Cardiac muscle cell (in vitro differentiated cells and primary cell): ENCODE data around the gene SLC2A11. TPM values are rescaled to one million over a fixed set of nuclear protein-coding genes. Genes with fewer than 3 reads are reported as not detected.

ENCODE experiments used
- DNase-seq, 2 donors: peaks; one replicate each; pipeline versions ENCODE4 v3.0.0 to v3.0.0-alpha.2; 2010 to 2017; ENCODE audit warnings: low read depth in 1 of 2, low spot score in 1 of 2
- H3K27ac ChIP-seq: fragments of 200-600 bp; sonication (generic); 2 replicates; pipeline ENCODE4 v1.5.1; 2016
- H3K27me3 ChIP-seq: fragments of 200-600 bp; sonication (generic); 2 replicates; pipeline ENCODE4 v1.6.0; 2016; ENCODE audit warnings: control low read depth
- H3K36me3 ChIP-seq: fragments of 200-600 bp; sonication (generic); 2 replicates; pipeline ENCODE4 v1.5.1; 2016; ENCODE audit warnings: control low read depth
- H3K4me1 ChIP-seq: fragments of 200-600 bp; sonication (generic); 2 replicates; pipeline ENCODE4 v1.8.1; 2017; ENCODE audit warnings: low read depth, mild to moderate bottlenecking, mixed run types
- H3K4me3 ChIP-seq: fragments of 200-600 bp; sonication (generic); 2 replicates; pipeline ENCODE4 v1.5.1; 2016; ENCODE audit warnings: mild to moderate bottlenecking
- H3K9me3 ChIP-seq: fragments of 200-600 bp; sonication (generic); 2 replicates; pipeline ENCODE4 v1.5.1; 2017; ENCODE audit warnings: low read depth, mild to moderate bottlenecking, control low read depth
- polyA plus RNA-seq: library from polyadenylated mRNA; unstranded; fragments of >200 nt; fragmentation: Nextera tagmentation; extraction: Ambion mirVana; gene quantifications from 2 replicates; pipeline ENCODE4 v1.2.1, GENCODE V29; 2016
- total RNA-seq: library from RNA; depleted of rRNA; stranded (reverse); fragments of >200 nt; gene quantifications from 2 replicates; pipeline ENCODE4 v1.2.3, GENCODE V29; 2016
- TF ChIP-seq, protein P1 (sequence below): IDR thresholded peaks from 2 replicates; pipeline ENCODE4 v1.5.1; 2012; ENCODE audit warnings: low read depth, mild to moderate bottlenecking, low read length

Gene SLC2A11, protein sequence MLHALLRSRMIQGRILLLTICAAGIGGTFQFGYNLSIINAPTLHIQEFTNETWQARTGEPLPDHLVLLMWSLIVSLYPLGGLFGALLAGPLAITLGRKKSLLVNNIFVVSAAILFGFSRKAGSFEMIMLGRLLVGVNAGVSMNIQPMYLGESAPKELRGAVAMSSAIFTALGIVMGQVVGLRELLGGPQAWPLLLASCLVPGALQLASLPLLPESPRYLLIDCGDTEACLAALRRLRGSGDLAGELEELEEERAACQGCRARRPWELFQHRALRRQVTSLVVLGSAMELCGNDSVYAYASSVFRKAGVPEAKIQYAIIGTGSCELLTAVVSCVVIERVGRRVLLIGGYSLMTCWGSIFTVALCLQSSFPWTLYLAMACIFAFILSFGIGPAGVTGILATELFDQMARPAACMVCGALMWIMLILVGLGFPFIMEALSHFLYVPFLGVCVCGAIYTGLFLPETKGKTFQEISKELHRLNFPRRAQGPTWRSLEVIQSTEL
- total RNA-seq (27.3 and 28.5 TPM in 2 replicates), polyA plus RNA-seq (34.2 and 37.9 TPM in 2 replicates)

DNA sequence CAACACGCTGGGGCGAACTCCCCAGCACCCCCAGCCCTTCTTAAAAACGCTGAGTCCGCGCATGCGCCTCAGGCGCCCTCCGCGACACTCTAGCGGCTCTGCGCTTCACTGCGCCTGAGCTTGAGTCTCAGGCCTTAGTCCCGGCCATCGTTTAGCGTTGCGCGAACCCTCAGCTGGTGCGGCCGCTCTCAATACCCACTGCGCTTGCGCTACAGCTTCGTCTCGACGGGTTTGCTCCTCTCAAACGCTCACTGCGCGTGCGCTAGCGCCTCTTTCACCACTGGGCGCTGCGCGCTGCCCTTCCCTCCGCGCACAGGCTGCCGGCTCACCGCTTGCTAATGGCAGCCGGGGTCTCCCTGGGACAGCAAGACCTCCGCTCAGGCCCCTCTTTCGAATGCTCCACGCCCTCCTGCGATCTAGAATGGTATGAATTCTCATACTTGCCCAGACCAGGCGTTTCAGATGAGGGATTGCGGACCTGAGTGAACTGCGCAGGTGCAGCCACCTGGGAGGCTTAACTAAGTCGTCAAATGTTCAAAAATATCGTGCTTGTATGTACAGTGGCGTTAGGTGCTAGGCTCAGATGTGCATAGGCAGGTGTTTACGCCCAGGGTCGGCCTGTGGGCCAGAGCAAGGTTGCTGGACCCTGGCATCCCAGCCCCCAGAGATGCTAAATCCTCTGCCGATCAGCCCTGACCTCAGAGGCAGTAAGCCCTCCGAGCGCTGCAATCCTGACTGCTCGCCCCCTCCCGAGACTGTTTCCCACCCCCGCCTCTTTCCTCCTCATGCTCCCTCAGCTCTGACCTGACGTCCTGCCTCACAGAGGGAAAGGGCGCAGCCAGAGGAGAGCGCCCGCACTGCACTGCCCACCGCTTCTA is at the start of gene SLC2A11:
TSS of gene SLC2A11 (plus strand) at position 270 of the 878 bp plus-strand sequence. CDS start at position 395, 125 bp downstream.
- Histone ChIP-seq H3K27ac (peak within 1 kb of the TSS; percentile 88), H3K4me3 (peak within 1 kb of the TSS; percentile 45)

DNA sequence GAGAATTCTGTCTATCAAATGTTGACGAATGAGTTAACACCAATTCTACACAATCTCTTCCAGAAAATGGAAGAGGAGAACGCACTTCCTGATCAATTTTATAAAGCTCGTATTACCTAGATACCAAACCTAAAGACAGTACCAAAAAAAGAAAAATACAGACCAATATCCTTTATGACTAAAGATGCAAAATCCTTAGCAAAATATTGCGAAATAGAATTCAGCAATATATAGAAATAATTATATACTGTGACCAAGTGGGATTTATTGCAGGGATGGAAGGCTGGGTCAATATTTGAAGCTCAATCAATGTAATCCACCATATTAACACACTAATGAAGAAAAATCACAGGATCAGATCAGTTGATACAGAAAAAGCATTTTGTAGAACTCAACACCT is 45.3 kb upstream of the SLC2A11 start:
- H3K27ac ChIP-seq = no peak overlapping the region
- H3K9me3 ChIP-seq = no peaks in the 10 kb centered on the region
- DNase-seq = no peak
- H3K36me3 ChIP-seq = peaks cover 37% of the 10 kb centered on the region
- no peak overlapping the region for H3K4me3 ChIP-seq
- H3K4me1 ChIP-seq = no peaks in the 10 kb centered on the region
- TF ChIP-seq, protein P1, sequence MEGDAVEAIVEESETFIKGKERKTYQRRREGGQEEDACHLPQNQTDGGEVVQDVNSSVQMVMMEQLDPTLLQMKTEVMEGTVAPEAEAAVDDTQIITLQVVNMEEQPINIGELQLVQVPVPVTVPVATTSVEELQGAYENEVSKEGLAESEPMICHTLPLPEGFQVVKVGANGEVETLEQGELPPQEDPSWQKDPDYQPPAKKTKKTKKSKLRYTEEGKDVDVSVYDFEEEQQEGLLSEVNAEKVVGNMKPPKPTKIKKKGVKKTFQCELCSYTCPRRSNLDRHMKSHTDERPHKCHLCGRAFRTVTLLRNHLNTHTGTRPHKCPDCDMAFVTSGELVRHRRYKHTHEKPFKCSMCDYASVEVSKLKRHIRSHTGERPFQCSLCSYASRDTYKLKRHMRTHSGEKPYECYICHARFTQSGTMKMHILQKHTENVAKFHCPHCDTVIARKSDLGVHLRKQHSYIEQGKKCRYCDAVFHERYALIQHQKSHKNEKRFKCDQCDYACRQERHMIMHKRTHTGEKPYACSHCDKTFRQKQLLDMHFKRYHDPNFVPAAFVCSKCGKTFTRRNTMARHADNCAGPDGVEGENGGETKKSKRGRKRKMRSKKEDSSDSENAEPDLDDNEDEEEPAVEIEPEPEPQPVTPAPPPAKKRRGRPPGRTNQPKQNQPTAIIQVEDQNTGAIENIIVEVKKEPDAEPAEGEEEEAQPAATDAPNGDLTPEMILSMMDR = no peak
- H3K27me3 ChIP-seq = no peaks in the 10 kb centered on the region

More for the DNA sequence above, at the start of gene SLC2A11:
- DNase-seq = peak; percentile 98 to 100
- Histone ChIP-seq H3K27me3 (no peaks in the 10 kb centered on the region), H3K36me3 (no peaks in the 10 kb centered on the region), H3K9me3 (no peaks in the 10 kb centered on the region), H3K4me1 (peaks cover 15% of the 10 kb centered on the region)
- TF ChIP-seq, protein P1 = no peak

DNA sequence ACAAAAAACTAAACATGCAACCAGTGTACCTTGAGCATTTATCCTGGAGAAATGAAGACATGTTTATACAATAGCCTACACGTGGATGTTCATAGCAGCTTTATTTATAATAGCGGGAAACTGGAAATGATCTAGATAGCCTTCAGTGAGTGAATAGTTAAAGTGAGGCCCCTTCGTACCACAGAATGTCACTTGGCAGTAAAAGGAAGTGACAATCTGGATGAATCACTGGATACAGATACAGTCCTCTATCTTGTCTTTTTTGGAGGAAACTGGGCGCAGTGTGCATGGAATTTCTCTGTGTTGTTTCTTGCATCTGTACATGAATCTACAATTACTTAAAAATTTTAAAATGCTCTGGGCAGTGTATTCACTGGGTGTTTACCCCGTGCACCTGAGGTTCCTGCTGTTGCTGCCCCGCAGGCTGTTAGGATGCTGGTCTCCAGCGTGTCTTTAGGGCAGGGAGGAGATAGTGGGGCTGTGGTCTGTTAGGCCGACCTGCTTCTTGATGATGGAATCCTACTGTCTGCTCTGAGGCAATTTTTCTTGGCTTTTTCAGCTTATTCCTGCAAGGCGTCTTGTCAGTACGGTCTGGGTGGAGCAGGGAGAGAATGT is 42.0 kb upstream of the SLC2A11 start:
- Histone ChIP-seq H3K27ac (no peak overlapping the region), H3K4me3 (no peak overlapping the region), H3K9me3 (no peaks in the 10 kb centered on the region), H3K27me3 (no peaks in the 10 kb centered on the region), H3K4me1 (no peaks in the 10 kb centered on the region), H3K36me3 (peaks cover 48% of the 10 kb centered on the region)
- TF ChIP-seq, protein P1 = no peak
- DNase-seq = no peak

DNA sequence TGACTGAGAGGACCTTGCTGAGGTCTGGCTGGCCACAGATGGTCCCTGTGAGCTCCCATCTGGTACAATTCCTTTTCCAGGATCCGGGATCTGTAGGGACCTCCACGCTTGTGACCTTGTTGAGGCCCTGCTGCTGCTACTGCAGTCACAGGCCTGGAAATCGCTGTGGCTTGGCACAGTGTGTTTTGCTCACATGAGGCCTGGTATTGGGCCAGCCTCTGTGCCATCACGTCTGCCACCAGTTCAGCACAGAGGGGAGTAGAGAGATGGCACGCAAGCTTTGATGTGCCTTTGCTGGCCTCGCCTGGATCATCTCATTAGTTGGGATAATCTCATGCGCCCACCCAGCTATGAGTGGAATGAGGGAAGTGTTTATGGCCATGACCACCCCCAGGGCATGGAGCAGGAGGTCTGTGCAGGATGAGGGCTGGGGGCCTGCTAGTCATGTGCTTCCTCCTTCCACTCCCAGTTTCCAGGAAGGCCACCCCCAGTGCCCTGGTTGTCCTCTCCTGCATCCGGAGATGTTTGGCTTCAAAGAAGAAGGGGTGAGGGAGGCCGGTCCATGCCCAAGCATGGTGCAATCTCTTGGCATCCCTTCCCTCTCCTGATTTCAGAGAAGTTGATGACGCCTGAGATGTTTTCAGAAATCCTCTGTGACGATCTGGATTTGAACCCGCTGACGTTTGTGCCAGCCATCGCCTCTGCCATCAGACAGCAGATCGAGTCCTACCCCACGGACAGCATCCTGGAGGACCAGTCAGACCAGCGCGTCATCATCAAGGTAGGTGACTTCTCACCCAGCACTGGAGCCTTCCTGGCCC is 41.3 kb upstream of the SLC2A11 start:
- no peak overlapping the region for H3K4me3 ChIP-seq
- peaks cover 51% of the 10 kb centered on the region for H3K36me3 ChIP-seq
- no peaks in the 10 kb centered on the region for H3K9me3 ChIP-seq
- no peaks in the 10 kb centered on the region for H3K4me1 ChIP-seq
- DNase-seq = no peak
- no peak overlapping the region for H3K27ac ChIP-seq
- TF ChIP-seq, protein P1 = no peak
- no peaks in the 10 kb centered on the region for H3K27me3 ChIP-seq
